ENCODE data around the gene NEU2.

GRCh38 chr2:233032551-233033320, at the start of gene NEU2:
- TF ChIP-seq, protein P1, sequence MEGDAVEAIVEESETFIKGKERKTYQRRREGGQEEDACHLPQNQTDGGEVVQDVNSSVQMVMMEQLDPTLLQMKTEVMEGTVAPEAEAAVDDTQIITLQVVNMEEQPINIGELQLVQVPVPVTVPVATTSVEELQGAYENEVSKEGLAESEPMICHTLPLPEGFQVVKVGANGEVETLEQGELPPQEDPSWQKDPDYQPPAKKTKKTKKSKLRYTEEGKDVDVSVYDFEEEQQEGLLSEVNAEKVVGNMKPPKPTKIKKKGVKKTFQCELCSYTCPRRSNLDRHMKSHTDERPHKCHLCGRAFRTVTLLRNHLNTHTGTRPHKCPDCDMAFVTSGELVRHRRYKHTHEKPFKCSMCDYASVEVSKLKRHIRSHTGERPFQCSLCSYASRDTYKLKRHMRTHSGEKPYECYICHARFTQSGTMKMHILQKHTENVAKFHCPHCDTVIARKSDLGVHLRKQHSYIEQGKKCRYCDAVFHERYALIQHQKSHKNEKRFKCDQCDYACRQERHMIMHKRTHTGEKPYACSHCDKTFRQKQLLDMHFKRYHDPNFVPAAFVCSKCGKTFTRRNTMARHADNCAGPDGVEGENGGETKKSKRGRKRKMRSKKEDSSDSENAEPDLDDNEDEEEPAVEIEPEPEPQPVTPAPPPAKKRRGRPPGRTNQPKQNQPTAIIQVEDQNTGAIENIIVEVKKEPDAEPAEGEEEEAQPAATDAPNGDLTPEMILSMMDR (conservative IDR thresholded peaks at IDR 0.05): no peak
- TF ChIP-seq EZH2 (IDR thresholded peaks at IDR 0.05; ENCODE audit: low read depth): no peak
